ENCODE results near the gene STIP1. TPM values are rescaled to one million over a fixed set of nuclear protein-coding genes. Genes with fewer than 3 reads are reported as not detected.

The STIP1 gene
- total and polyA plus RNA-seq, 2 of the 4 experiments (the other 2 are of a cell fraction) = 201 to 489 TPM

DNA sequence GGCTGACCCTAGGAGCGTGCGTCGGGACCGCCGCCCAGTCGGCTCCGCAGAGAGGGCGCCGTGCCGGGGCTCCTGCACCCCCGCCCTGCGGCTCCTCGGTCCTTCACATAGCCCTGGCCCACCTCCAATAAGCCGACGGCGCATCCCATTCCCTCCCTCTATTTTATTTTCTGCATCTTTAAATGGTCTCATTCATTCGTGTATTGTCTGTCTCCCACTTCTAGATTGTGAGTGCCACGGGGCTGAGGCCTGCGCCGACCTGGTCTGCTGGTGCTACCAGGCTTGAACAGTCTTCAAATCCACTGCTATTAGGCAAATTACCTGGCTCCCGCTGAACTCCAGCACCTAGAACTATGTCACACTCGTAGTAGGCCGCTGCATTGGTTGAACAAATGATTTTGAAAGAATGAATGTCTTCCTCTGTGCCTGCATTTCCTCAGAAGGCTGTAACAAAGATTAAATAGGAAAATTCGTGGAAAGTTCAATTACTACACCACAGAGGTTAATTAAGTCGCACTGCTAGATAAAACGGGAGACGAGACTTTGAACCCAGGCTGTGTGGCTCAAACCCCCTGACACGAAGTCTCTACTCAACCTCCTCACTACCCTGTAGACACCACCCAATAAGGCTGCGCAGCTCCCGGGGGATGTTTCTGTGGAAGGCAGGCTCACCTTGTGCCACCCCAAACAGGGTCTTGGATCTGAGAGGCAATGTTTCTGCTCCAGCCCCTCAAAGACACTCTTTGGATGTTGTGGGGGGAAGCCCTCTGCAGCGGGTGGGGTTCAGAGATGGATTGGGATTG is 62.0 kb downstream of the STIP1 start:
- Histone ChIP-seq H4K5ac (ENCODE audit: low read depth, low read length) (peak overlapping the region; percentile 80), H3K4me1 (ENCODE audit: control insufficient read depth, insufficient read depth, low read length) (peaks cover 11% of the 10 kb centered on the region), H3K9me3 (ENCODE audit: control insufficient read depth, insufficient read depth, low read length) (no peaks in the 10 kb centered on the region), H3K14ac (replicated peaks; ENCODE audit: low read depth, low read length) (no peak overlapping the region), H3K4me2 (ENCODE audit: low read depth, low read length) (peak overlapping the region; percentile 76), H2BK20ac (ENCODE audit: low read depth, low read length) (no peak overlapping the region), H2AK9ac (replicated peaks; ENCODE audit: low read depth, low read length, poor library complexity) (peak overlapping the region; percentile 93), H2AFZ (replicated peaks; ENCODE audit: low read length, poor library complexity) (peak overlapping the region; percentile 92), H4K20me1 (ENCODE audit: insufficient read depth, low read length) (peaks cover 22% of the 10 kb centered on the region), H3K27me3 (ENCODE audit: control insufficient read depth, insufficient read depth, low read length) (no peaks in the 10 kb centered on the region), H3K27ac (ENCODE audit: insufficient read depth, low read length) (no peak overlapping the region; the same call in 1 of the 2 replicates), H4K91ac (ENCODE audit: insufficient read depth, low read depth, low read length) (peak overlapping the region; percentile 58; the same call in 1 of the 2 replicates), H2AK5ac (ENCODE audit: low read depth, low read length) (peak overlapping the region; percentile 91), H2BK120ac (ENCODE audit: low read depth, low read length) (no peak overlapping the region), H2BK15ac (ENCODE audit: low read depth, low read length) (no peak overlapping the region), H3K18ac (ENCODE audit: low read depth, low read length) (no peak overlapping the region), H3K4me3 (ENCODE audit: insufficient read depth, low read depth, low read length) (peak overlapping the region; percentile 24), H3K23ac (ENCODE audit: low read depth, low read length) (0 out of 2 replicates have a peak overlapping the region, but pooled peaks have one; percentile 22), H3K4ac (ENCODE audit: low read depth, low read length) (peak overlapping the region; percentile 67), H3K9me1 (ENCODE audit: insufficient read depth, low read length) (no peaks in the 10 kb centered on the region), H3K9ac (ENCODE audit: low read depth, low read length) (peak overlapping the region; percentile 39), H3K36me3 (ENCODE audit: control insufficient read depth, insufficient read depth, low read length) (peaks cover 10% of the 10 kb centered on the region), H3K79me1 (ENCODE audit: low read depth in 1 of 2, low read length in 2 of 2) (peaks cover 3 to 36% of the 10 kb centered on the region in 2 experiments; a peak in 3 of 4 replicates), H4K8ac (ENCODE audit: low read depth in 2 of 2, low read length in 2 of 2) (peak overlapping the region; percentile 91 to 99), H3K56ac (ENCODE audit: extremely low read depth, insufficient read depth, low read length) (no peak overlapping the region), H2BK5ac (ENCODE audit: low read depth, low read length, poor library complexity, severe bottlenecking) (peak overlapping the region; percentile 6)
- in situ Hi-C loops (cut with MboI; ENCODE audit: low sequenced_read_pairs) (no loop called here), intact Hi-C loops (cut with micrococcal nuclease) (no loop called here), dilution Hi-C loops (cut with HindIII; ENCODE audit: low sequenced_read_pairs, unreplicated experiment) (no loop called here)
- ChIA-PET CTCF (no interaction called here), POLR2A (ENCODE audit: unreplicated experiment) (no interaction called here)
- DNase-seq (no peak), ATAC-seq (ENCODE audit: low read depth) (no peak)
- BruUV-seq (replicated peaks) = no TSS peak
- WGBS, 2 experiments (ENCODE audit: extremely low coverage in 2 of 2, insufficient read length in 1 of 2) = 39% methylated on average over 9 of the region's 31 CpGs; no CpG with 5 or more reads in 1 of the 2 experiments
- TF ChIP-seq SMC3 (IDR thresholded peaks at IDR 0.05; ENCODE audit: low read depth, low read length) (no peak), CEBPB (IDR thresholded peaks at IDR 0.05; ENCODE audit: low read depth, low read length) (no peak), ELK1 (IDR thresholded peaks at IDR 0.05; ENCODE audit: borderline replicate concordance, low read depth, low read length) (no peak), MAZ (IDR thresholded peaks at IDR 0.05; ENCODE audit: borderline replicate concordance, low read depth, low read length) (no peak), BHLHE40 (IDR thresholded peaks at IDR 0.05; ENCODE audit: low read depth, low read length) (no peak), NFE2L2 (IDR thresholded peaks at IDR 0.05; ENCODE audit: low read depth, low read length) (no peak), RCOR1 (IDR thresholded peaks at IDR 0.05; ENCODE audit: insufficient replicate concordance, low read length) (no peak), MXI1 (IDR thresholded peaks at IDR 0.05; ENCODE audit: borderline replicate concordance, low read depth, low read length) (no peak)
